Effector memory CD8-positive, alpha-beta T cell (primary cell): ENCODE data around the gene PPP1R7.

Source experiments
- ATAC-seq: fragments of 150-1000 bp; cut with Tn5 transposase; replicated peaks from 2 replicates; pipeline ENCODE4 v1.10.0; 2021; ENCODE audit warnings: mild to moderate bottlenecking, moderate library complexity
- DNase-seq, 3 experiments: peaks; one replicate each; pipeline ENCODE4 v3.0.0; 2021
- H3K27ac Mint-ChIP-seq, 2 donors: one replicate each; pipeline ENCODE4 v1.8.0; 2022; ENCODE audit warnings: mild to moderate bottlenecking in 2 of 2, mixed read lengths in 2 of 2, moderate library complexity in 2 of 2
- H3K27me3 Mint-ChIP-seq, 2 donors: one replicate each; pipeline ENCODE4 v1.8.0; 2022; ENCODE audit warnings: mixed read lengths in 2 of 2
- H3K36me3 Mint-ChIP-seq: one replicate; pipeline ENCODE4 v1.8.0; 2022; ENCODE audit warnings: mild to moderate bottlenecking, moderate library complexity, mixed read lengths; ENCODE audit not compliant: insufficient read depth
- H3K4me1 Mint-ChIP-seq, 2 donors: one replicate each; pipeline ENCODE4 v1.8.0; 2022; ENCODE audit warnings: low read depth in 2 of 2, mixed read lengths in 2 of 2
- H3K4me3 Mint-ChIP-seq, 2 donors: one replicate each; pipeline ENCODE4 v1.8.0; 2022; ENCODE audit warnings: mild to moderate bottlenecking in 2 of 2, mixed read lengths in 2 of 2, moderate library complexity in 2 of 2
- H3K9me3 Mint-ChIP-seq, 2 donors: one replicate each; pipeline ENCODE4 v1.8.0; 2022; ENCODE audit warnings: mixed read lengths in 2 of 2

The PPP1R7 gene

GRCh38 chr2:241139531-241140444, 10.5 kb upstream of the PPP1R7 start:
- no peak for DNase-seq
- Mint-ChIP-seq H3K4me1 (peaks cover 0 to 12% of the 10 kb centered on the region in 2 donors), H3K36me3 (peaks cover 3% of the 10 kb centered on the region), H3K4me3 (no peak overlapping the region), H3K9me3 (no peaks in the 10 kb centered on the region), H3K27ac (no peak overlapping the region), H3K27me3 (no peaks in the 10 kb centered on the region)
- ATAC-seq = no peak

- Mint-ChIP-seq H3K9me3 (no peaks in the 10 kb centered on the region), H3K27me3 (no peaks in the 10 kb centered on the region), H3K27ac (no peak overlapping the region), H3K4me3 (no peak overlapping the region), H3K4me1 (peaks cover 0 to 12% of the 10 kb centered on the region in 2 donors), H3K36me3 (peaks cover 3% of the 10 kb centered on the region)
- no peak for DNase-seq
- no peak for ATAC-seq
These were observed 9.8 kb upstream of the PPP1R7 start for GRCh38 chr2:241140445-241140840.

- Mint-ChIP-seq H3K9me3 (no peaks in the 10 kb centered on the region), H3K27ac (peak overlapping the region in 1 of 2 donors; percentile 60), H3K4me1 (peaks cover 0 to 12% of the 10 kb centered on the region in 2 donors), H3K36me3 (peaks cover 3% of the 10 kb centered on the region), H3K4me3 (no peak overlapping the region), H3K27me3 (no peaks in the 10 kb centered on the region)
- DNase-seq = no peak
- no peak for ATAC-seq
These were observed 9.0 kb upstream of the PPP1R7 start for GRCh38 chr2:241141214-241141770.

- no peaks in the 10 kb centered on the region for H3K27me3 Mint-ChIP-seq
These were observed 8.2 kb upstream of the PPP1R7 start for GRCh38 chr2:241142063-241142462.

GRCh38 chr2:241142593-241142992, 7.7 kb upstream of the PPP1R7 start:
- peaks cover 0 to 12% of the 10 kb centered on the region in 2 donors for H3K4me1 Mint-ChIP-seq
- no peaks in the 10 kb centered on the region for H3K9me3 Mint-ChIP-seq
- H3K27me3 Mint-ChIP-seq = no peaks in the 10 kb centered on the region
- peak overlapping the region in 1 of 2 donors; percentile 60 for H3K27ac Mint-ChIP-seq
- ATAC-seq (no peak), DNase-seq (no peak)
- no peak overlapping the region for H3K4me3 Mint-ChIP-seq
- H3K36me3 Mint-ChIP-seq = peaks cover 3% of the 10 kb centered on the region

More at GRCh38 chr2:241142063-241142462, 8.2 kb upstream of the PPP1R7 start:
- no peak for DNase-seq
- Mint-ChIP-seq H3K9me3 (no peaks in the 10 kb centered on the region), H3K4me3 (no peak overlapping the region), H3K27ac (peak overlapping the region in 1 of 2 donors; percentile 60), H3K4me1 (peaks cover 0 to 12% of the 10 kb centered on the region in 2 donors), H3K36me3 (peaks cover 3% of the 10 kb centered on the region)
- ATAC-seq = no peak

- Mint-ChIP-seq H3K9me3 (no peaks in the 10 kb centered on the region), H3K27ac (peak overlapping the region in 1 of 2 donors; percentile 9)
These were observed 4.0 kb upstream of the PPP1R7 start for GRCh38 chr2:241146286-241146685.

GRCh38 chr2:241147336-241147735, 2.9 kb upstream of the PPP1R7 start:
- ATAC-seq (no peak), DNase-seq (no peak)
- H3K36me3 Mint-ChIP-seq = peaks cover 12% of the 10 kb centered on the region
- H3K9me3 Mint-ChIP-seq = no peaks in the 10 kb centered on the region
- H3K4me3 Mint-ChIP-seq = peak overlapping the region in 1 of 2 donors; percentile 96
- H3K27me3 Mint-ChIP-seq = no peaks in the 10 kb centered on the region
- no peak overlapping the region for H3K27ac Mint-ChIP-seq
- H3K4me1 Mint-ChIP-seq = peaks cover 30 to 39% of the 10 kb centered on the region in 2 donors

More at GRCh38 chr2:241146286-241146685, 4.0 kb upstream of the PPP1R7 start:
- peaks cover 12% of the 10 kb centered on the region for H3K36me3 Mint-ChIP-seq
- ATAC-seq = no peak
- DNase-seq = no peak
- H3K4me1 Mint-ChIP-seq = peaks cover 23 to 37% of the 10 kb centered on the region in 2 donors
- no peak overlapping the region for H3K4me3 Mint-ChIP-seq
- no peaks in the 10 kb centered on the region for H3K27me3 Mint-ChIP-seq

- peak overlapping the region; percentile 95 to 96 for H3K4me3 Mint-ChIP-seq
- H3K9me3 Mint-ChIP-seq = no peaks in the 10 kb centered on the region
- no peaks in the 10 kb centered on the region for H3K27me3 Mint-ChIP-seq
- H3K27ac Mint-ChIP-seq = peak overlapping the region; percentile 87
- peaks cover 12% of the 10 kb centered on the region for H3K36me3 Mint-ChIP-seq
- peaks cover 30 to 41% of the 10 kb centered on the region in 2 donors for H3K4me1 Mint-ChIP-seq
- DNase-seq = no peak
- ATAC-seq = no peak
These were observed 2.0 kb upstream of the PPP1R7 start for GRCh38 chr2:241148239-241148638.

GRCh38 chr2:241148891-241149674, 1.2 kb upstream of the PPP1R7 start, which contains the start of gene PASK:
Gene PASK, minus strand, starts transcription at chr2:241149472. Its CDS starts 6,440 bp downstream, at chr2:241143032.
- ATAC-seq (peak; percentile 80), DNase-seq (peak; percentile 86 to 91 (median 86))
- H3K36me3 Mint-ChIP-seq = peaks cover 12% of the 10 kb centered on the region
- peaks cover 30 to 42% of the 10 kb centered on the region in 2 donors for H3K4me1 Mint-ChIP-seq
- no peaks in the 10 kb centered on the region for H3K27me3 Mint-ChIP-seq
- peak within 1 kb of the TSS; percentile 90 to 95 for H3K27ac Mint-ChIP-seq
- peak within 1 kb of the TSS; percentile 95 to 96 for H3K4me3 Mint-ChIP-seq
- H3K9me3 Mint-ChIP-seq = no peaks in the 10 kb centered on the region

GRCh38 chr2:241149675-241149924, 667 bp upstream of the PPP1R7 start:
- no peaks in the 10 kb centered on the region for H3K9me3 Mint-ChIP-seq
- peaks cover 30 to 42% of the 10 kb centered on the region in 2 donors for H3K4me1 Mint-ChIP-seq
- peak overlapping the region; percentile 90 to 95 for H3K27ac Mint-ChIP-seq
- peaks cover 16% of the 10 kb centered on the region for H3K36me3 Mint-ChIP-seq
- DNase-seq = no peak
- no peaks in the 10 kb centered on the region for H3K27me3 Mint-ChIP-seq
- H3K4me3 Mint-ChIP-seq = peak overlapping the region; percentile 95 to 96
- no peak for ATAC-seq

- ATAC-seq = peak; percentile 0
- Mint-ChIP-seq H3K4me1 (peaks cover 30 to 42% of the 10 kb centered on the region in 2 donors), H3K27ac (peak overlapping the region; percentile 90 to 95), H3K9me3 (no peaks in the 10 kb centered on the region), H3K4me3 (peak overlapping the region; percentile 95 to 96), H3K27me3 (no peaks in the 10 kb centered on the region), H3K36me3 (peaks cover 22% of the 10 kb centered on the region)
- no peak for DNase-seq
These were observed 628 bp downstream of the PPP1R7 start for GRCh38 chr2:241150660-241151530.

- peaks cover 32 to 48% of the 10 kb centered on the region in 2 donors for H3K4me1 Mint-ChIP-seq
- H3K9me3 Mint-ChIP-seq = no peaks in the 10 kb centered on the region
- H3K36me3 Mint-ChIP-seq = peaks cover 22% of the 10 kb centered on the region
- H3K27ac Mint-ChIP-seq = peak overlapping the region in 1 of 2 donors; percentile 11
- peak overlapping the region; percentile 95 to 96 for H3K4me3 Mint-ChIP-seq
- ATAC-seq (no peak), DNase-seq (no peak)
- no peaks in the 10 kb centered on the region for H3K27me3 Mint-ChIP-seq
These were observed 1.8 kb downstream of the PPP1R7 start for GRCh38 chr2:241151934-241152660.
